ENCODE data around the gene ARHGAP26.

- TF ChIP-seq, protein P1, sequence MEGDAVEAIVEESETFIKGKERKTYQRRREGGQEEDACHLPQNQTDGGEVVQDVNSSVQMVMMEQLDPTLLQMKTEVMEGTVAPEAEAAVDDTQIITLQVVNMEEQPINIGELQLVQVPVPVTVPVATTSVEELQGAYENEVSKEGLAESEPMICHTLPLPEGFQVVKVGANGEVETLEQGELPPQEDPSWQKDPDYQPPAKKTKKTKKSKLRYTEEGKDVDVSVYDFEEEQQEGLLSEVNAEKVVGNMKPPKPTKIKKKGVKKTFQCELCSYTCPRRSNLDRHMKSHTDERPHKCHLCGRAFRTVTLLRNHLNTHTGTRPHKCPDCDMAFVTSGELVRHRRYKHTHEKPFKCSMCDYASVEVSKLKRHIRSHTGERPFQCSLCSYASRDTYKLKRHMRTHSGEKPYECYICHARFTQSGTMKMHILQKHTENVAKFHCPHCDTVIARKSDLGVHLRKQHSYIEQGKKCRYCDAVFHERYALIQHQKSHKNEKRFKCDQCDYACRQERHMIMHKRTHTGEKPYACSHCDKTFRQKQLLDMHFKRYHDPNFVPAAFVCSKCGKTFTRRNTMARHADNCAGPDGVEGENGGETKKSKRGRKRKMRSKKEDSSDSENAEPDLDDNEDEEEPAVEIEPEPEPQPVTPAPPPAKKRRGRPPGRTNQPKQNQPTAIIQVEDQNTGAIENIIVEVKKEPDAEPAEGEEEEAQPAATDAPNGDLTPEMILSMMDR (optimal IDR thresholded peaks at IDR 0.05 in 1 of 3, IDR thresholded peaks at IDR 0.05 in 1 of 3, conservative IDR thresholded peaks at IDR 0.05 in 1 of 3; ENCODE audit: extremely low read depth in 1 of 3, insufficient read depth in 2 of 3, low read length in 3 of 3) = no peak
- TF ChIP-seq EZH2 (IDR thresholded peaks at IDR 0.05; ENCODE audit: low read length) = no peak
These were observed 254.2 kb downstream of the ARHGAP26 start for GRCh38 chr5:143024228-143024920.

Measured in keratinocyte (primary cell).